Neural crest cell (in vitro differentiated cells): ENCODE results near the gene FURIN. TPM values are rescaled to one million over a fixed set of nuclear protein-coding genes. Genes with fewer than 3 reads are reported as not detected.
"Not testable (repeated sequence)": the region's sequence is repeated elsewhere in the genome, so short reads cannot be mapped to it uniquely, and the experiment has no call there.

Experiments
- DNase-seq: peaks from one replicate; pipeline ENCODE4 v3.0.0; 2021; ENCODE audit warnings: low read depth, mixed read lengths, low spot score
- H3K27ac Mint-ChIP-seq: one replicate; pipeline ENCODE4 v1.8.0; 2021; ENCODE audit warnings: mild to moderate bottlenecking, mixed read lengths; ENCODE audit not compliant: unreplicated experiment
- H3K27me3 Mint-ChIP-seq: 2 replicates; pipeline ENCODE4 v1.8.0; 2021; ENCODE audit warnings: low read depth, mild to moderate bottlenecking, mixed read lengths
- H3K36me3 Mint-ChIP-seq: 2 replicates; pipeline ENCODE4 v1.8.0; 2021; ENCODE audit warnings: low read depth, mild to moderate bottlenecking, mixed read lengths
- H3K4me1 Mint-ChIP-seq: 2 replicates; pipeline ENCODE4 v1.8.0; 2021; ENCODE audit warnings: mixed read lengths
- H3K4me3 Mint-ChIP-seq: one replicate; pipeline ENCODE4 v1.8.0; 2021; ENCODE audit warnings: mild to moderate bottlenecking, mixed read lengths
- H3K9me3 Mint-ChIP-seq: 2 replicates; pipeline ENCODE4 v1.8.0; 2021; ENCODE audit warnings: mixed read lengths
- total RNA-seq: library from RNA; stranded (reverse); gene quantifications from 2 replicates; pipeline ENCODE4 v1.2.1, GENCODE V29; 2021
- TF ChIP-seq, protein P1 (sequence below): fragments of 200-600 bp; sonication (generic); conservative IDR thresholded peaks from 2 replicates; pipeline ENCODE4 v1.5.0; 2021; ENCODE audit warnings: antibody characterized with exemption, mild to moderate bottlenecking

FURIN gene
- total RNA-seq, 1 donor from 2014 or later = 15.7 TPM

DNA sequence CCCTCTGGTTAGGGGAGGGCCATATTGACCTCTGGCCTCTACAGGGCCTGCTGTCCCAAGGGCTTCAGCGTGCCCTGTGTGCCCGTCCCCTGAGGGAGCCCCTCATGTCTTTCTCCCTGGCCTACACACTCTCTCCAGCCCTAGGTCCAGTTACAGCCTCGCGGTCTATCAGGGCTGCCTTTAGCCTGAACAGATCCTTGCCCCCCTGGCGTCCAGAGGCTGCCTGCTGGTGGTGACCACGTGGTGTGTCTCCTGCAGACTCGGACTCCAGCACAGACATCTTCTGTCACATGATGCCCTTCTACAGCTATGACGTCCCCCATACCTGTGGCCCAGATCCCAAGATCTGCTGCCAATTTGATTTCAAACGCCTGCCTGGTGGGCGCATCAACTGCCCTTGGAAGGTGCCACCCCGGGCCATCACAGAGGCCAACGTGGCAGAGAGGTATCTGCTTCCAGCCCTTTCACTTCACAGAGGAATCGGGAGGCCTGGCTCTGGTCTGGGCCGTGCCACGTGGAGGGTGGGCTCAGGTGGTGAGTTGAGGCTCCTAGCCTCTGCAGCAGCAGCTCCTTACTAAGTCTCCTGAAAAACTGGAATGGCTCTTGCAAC is 38.8 kb downstream of the FURIN start:
- Mint-ChIP-seq H3K4me3 (peak overlapping the region; percentile 12), H3K27me3 (no peaks in the 10 kb centered on the region), H3K9me3 (no peaks in the 10 kb centered on the region), H3K4me1 (peaks cover 10% of the 10 kb centered on the region), H3K36me3 (peaks cover 7% of the 10 kb centered on the region), H3K27ac (peak overlapping the region; percentile 15)
- no peak for DNase-seq
- TF ChIP-seq, protein P1, sequence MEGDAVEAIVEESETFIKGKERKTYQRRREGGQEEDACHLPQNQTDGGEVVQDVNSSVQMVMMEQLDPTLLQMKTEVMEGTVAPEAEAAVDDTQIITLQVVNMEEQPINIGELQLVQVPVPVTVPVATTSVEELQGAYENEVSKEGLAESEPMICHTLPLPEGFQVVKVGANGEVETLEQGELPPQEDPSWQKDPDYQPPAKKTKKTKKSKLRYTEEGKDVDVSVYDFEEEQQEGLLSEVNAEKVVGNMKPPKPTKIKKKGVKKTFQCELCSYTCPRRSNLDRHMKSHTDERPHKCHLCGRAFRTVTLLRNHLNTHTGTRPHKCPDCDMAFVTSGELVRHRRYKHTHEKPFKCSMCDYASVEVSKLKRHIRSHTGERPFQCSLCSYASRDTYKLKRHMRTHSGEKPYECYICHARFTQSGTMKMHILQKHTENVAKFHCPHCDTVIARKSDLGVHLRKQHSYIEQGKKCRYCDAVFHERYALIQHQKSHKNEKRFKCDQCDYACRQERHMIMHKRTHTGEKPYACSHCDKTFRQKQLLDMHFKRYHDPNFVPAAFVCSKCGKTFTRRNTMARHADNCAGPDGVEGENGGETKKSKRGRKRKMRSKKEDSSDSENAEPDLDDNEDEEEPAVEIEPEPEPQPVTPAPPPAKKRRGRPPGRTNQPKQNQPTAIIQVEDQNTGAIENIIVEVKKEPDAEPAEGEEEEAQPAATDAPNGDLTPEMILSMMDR = no peak

DNA sequence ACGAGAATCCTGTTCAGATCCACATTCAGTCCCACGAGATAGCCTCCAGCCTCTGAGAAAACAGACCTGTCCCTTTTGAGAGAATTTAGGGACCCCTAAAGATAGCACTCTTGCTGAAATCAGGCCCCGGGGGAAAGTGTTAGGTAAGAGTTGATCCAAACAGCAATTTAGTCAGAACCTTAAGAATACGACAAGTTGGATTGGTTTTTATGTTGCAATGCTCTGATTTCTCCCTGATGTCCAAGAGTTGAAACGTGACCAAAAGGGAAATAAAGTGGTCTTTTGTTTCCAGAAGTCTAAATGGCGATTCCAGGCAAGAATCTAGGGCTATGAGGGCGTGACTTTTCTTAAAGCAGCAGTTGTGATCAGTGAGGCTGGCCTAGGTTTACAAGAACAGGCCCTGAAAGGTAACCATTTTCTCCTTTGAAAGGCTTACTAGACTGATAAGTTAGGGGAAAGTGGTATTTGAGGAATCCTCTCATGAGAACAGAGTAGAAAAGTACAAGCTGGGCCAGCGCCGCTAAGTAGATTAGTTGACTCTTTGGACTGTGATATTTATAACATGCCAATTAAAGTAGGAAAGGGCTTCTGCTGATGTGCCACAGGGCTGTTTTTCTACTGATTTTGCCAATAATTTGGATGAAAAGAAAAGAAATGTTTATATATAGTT is 39.6 kb downstream of the FURIN start:
- H3K4me1 Mint-ChIP-seq = peaks cover 8% of the 10 kb centered on the region
- peak overlapping the region; percentile 15 for H3K27ac Mint-ChIP-seq
- no peaks in the 10 kb centered on the region for H3K27me3 Mint-ChIP-seq
- H3K36me3 Mint-ChIP-seq = peaks cover 7% of the 10 kb centered on the region
- DNase-seq = no peak
- H3K9me3 Mint-ChIP-seq = no peaks in the 10 kb centered on the region
- TF ChIP-seq, protein P1 = no peak
- peak overlapping the region; percentile 0 for H3K4me3 Mint-ChIP-seq

DNA sequence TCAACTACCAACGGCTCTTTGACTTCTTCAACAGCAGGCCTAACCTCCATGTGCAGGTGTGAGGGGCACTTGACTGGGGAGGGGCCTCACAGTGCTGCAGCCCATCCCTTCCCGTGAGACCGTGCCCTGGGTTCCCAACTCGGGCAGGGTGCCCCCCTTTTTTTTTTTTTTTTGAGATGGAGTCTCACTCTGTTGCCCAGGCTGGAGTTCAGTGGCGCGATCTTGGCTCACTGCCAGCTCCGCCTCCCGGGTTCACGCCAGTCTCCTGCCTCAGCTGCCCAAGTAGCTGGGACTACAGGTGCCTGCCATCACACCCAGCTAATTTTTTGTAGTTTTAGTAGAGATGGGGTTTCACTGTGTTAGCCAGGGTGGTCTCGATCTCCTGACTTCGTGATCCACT is 41.1 kb downstream of the FURIN start:
- not testable (repeated sequence) for H3K4me1 Mint-ChIP-seq, H3K36me3 Mint-ChIP-seq, DNase-seq, H3K9me3 Mint-ChIP-seq, H3K4me3 Mint-ChIP-seq, H3K27me3 Mint-ChIP-seq, H3K27ac Mint-ChIP-seq

DNA sequence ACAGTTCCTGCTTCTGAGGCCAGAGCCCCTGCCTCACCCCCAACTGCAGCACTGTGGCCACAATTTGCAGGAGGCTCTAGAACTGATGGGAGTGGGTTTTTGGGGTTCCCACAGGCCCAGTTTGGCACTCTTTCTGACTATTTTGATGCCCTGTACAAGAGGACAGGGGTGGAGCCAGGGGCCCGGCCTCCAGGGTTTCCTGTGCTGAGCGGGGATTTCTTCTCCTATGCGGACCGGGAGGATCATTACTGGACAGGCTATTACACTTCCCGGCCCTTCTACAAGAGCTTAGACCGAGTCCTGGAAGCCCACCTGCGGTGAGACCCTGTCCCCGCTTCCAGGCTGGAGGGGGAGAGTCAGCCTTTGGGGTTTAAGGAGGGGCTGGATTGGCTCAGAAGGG is 41.6 kb downstream of the FURIN start:
- H3K4me1 Mint-ChIP-seq = no peaks in the 10 kb centered on the region
- H3K4me3 Mint-ChIP-seq = no peak overlapping the region
- H3K27ac Mint-ChIP-seq = no peak overlapping the region
- TF ChIP-seq, protein P1 = no peak
- no peaks in the 10 kb centered on the region for H3K9me3 Mint-ChIP-seq
- no peak for DNase-seq
- no peaks in the 10 kb centered on the region for H3K27me3 Mint-ChIP-seq
- peaks cover 7% of the 10 kb centered on the region for H3K36me3 Mint-ChIP-seq

DNA sequence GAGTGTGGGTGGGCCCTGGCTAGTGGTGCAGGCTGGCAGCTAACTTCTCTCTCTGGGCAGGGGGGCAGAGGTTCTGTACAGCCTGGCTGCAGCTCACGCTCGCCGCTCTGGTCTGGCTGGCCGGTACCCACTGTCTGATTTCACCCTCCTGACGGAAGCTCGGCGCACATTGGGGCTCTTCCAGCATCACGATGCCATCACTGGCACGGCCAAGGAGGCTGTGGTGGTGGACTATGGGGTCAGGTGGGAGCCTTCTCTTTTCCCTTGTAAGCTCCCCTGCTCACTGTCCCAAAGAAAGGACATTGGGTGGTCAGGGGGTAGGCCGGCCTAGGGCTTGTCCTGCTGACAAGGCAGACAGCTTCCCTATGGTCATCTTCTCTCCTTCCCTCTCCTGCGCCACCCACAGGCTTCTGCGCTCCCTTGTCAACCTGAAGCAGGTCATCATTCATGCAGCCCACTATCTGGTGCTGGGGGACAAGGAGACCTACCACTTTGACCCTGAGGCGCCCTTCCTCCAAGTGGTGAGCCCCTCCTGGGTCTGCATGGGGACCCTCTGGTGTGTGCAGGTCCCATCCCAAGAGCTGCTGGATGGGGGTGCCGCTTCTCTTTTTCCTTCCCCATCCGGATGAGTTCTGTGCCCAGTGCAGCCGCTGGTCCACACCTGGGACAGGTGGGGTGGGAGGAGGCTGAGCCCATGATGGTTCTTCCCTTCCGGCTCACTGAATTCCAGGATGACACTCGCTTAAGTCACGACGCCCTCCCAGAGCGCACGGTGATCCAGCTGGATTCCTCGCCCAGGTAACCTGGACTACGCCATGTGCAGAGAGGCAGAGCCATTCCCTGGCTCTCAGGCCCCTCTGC is 42.3 kb downstream of the FURIN start:
- TF ChIP-seq, protein P1 = no peak
- no peak overlapping the region for H3K27ac Mint-ChIP-seq
- no peak overlapping the region for H3K4me3 Mint-ChIP-seq
- H3K27me3 Mint-ChIP-seq = no peaks in the 10 kb centered on the region
- H3K4me1 Mint-ChIP-seq = no peaks in the 10 kb centered on the region
- DNase-seq = no peak
- peaks cover 3% of the 10 kb centered on the region for H3K36me3 Mint-ChIP-seq
- no peaks in the 10 kb centered on the region for H3K9me3 Mint-ChIP-seq

DNA sequence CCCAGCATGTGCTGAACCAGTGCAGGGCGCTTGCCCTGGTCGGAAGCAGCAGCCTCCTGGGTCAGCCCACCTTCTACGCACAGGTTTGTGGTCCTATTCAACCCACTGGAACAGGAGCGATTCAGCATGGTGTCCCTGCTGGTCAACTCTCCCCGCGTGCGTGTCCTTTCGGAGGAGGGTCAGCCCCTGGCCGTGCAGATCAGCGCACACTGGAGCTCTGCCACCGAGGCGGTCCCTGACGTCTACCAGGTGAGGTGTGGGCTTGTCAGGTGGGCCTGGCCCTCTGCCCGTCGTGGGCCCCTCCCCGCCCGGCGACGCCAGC is 42.9 kb downstream of the FURIN start:
- no peak for DNase-seq
- no peaks in the 10 kb centered on the region for H3K27me3 Mint-ChIP-seq
- H3K27ac Mint-ChIP-seq = no peak overlapping the region
- TF ChIP-seq, protein P1 = no peak
- no peaks in the 10 kb centered on the region for H3K36me3 Mint-ChIP-seq
- no peak overlapping the region for H3K4me3 Mint-ChIP-seq
- H3K4me1 Mint-ChIP-seq = no peaks in the 10 kb centered on the region
- no peaks in the 10 kb centered on the region for H3K9me3 Mint-ChIP-seq
